ENCODE results near the gene STC2.
"Not testable (repeated sequence)": the region's sequence is repeated elsewhere in the genome, so short reads cannot be mapped to it uniquely, and the experiment has no call there.

The STC2 gene

GRCh38 chr5:173290477-173291131 lies 37.6 kb downstream of the STC2 start:
- Histone ChIP-seq H3K27ac (ENCODE audit: poor library complexity, severe bottlenecking) (no peak overlapping the region), H3K36me3 (ENCODE audit: low read depth) (no peaks in the 10 kb centered on the region), H3K4me3 (ENCODE audit: severe bottlenecking) (no peak overlapping the region), H3K9me3 (ENCODE audit: severe bottlenecking) (no peaks in the 10 kb centered on the region), H3K27me3 (ENCODE audit: insufficient read depth, poor library complexity, severe bottlenecking) (no peaks in the 10 kb centered on the region), H3K4me1 (ENCODE audit: insufficient read depth, poor library complexity, severe bottlenecking) (peaks cover 27% of the 10 kb centered on the region)
- no peak for DNase-seq (ENCODE audit: low spot score)
- TF ChIP-seq, protein P1, sequence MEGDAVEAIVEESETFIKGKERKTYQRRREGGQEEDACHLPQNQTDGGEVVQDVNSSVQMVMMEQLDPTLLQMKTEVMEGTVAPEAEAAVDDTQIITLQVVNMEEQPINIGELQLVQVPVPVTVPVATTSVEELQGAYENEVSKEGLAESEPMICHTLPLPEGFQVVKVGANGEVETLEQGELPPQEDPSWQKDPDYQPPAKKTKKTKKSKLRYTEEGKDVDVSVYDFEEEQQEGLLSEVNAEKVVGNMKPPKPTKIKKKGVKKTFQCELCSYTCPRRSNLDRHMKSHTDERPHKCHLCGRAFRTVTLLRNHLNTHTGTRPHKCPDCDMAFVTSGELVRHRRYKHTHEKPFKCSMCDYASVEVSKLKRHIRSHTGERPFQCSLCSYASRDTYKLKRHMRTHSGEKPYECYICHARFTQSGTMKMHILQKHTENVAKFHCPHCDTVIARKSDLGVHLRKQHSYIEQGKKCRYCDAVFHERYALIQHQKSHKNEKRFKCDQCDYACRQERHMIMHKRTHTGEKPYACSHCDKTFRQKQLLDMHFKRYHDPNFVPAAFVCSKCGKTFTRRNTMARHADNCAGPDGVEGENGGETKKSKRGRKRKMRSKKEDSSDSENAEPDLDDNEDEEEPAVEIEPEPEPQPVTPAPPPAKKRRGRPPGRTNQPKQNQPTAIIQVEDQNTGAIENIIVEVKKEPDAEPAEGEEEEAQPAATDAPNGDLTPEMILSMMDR (IDR thresholded peaks at IDR 0.05; ENCODE audit: poor library complexity, severe bottlenecking), result no peak
- no peak for ATAC-seq (ENCODE audit: low read depth)

- Histone ChIP-seq H3K27me3 (ENCODE audit: insufficient read depth, poor library complexity, severe bottlenecking) (no peaks in the 10 kb centered on the region), H3K36me3 (ENCODE audit: low read depth) (no peaks in the 10 kb centered on the region), H3K4me1 (ENCODE audit: insufficient read depth, poor library complexity, severe bottlenecking) (peaks cover 27% of the 10 kb centered on the region), H3K27ac (ENCODE audit: poor library complexity, severe bottlenecking) (no peak overlapping the region), H3K9me3 (ENCODE audit: severe bottlenecking) (no peaks in the 10 kb centered on the region), H3K4me3 (ENCODE audit: severe bottlenecking) (no peak overlapping the region)
- ATAC-seq (ENCODE audit: low read depth), result no peak
- no peak for DNase-seq (ENCODE audit: low spot score)
- TF ChIP-seq, protein P1 (IDR thresholded peaks at IDR 0.05; ENCODE audit: poor library complexity, severe bottlenecking), result no peak
Observed at GRCh38 chr5:173289372-173289771, 38.8 kb downstream of the STC2 start.

GRCh38 chr5:173288632-173289031 lies 39.6 kb downstream of the STC2 start:
- TF ChIP-seq, protein P1 (IDR thresholded peaks at IDR 0.05; ENCODE audit: poor library complexity, severe bottlenecking), result no peak
- Histone ChIP-seq H3K27ac (ENCODE audit: poor library complexity, severe bottlenecking) (no peak overlapping the region), H3K4me3 (ENCODE audit: severe bottlenecking) (no peak overlapping the region), H3K27me3 (ENCODE audit: insufficient read depth, poor library complexity, severe bottlenecking) (no peaks in the 10 kb centered on the region), H3K4me1 (ENCODE audit: insufficient read depth, poor library complexity, severe bottlenecking) (peaks cover 24% of the 10 kb centered on the region), H3K9me3 (ENCODE audit: severe bottlenecking) (no peaks in the 10 kb centered on the region), H3K36me3 (ENCODE audit: low read depth) (no peaks in the 10 kb centered on the region)
- no peak for ATAC-seq (ENCODE audit: low read depth)
- no peak for DNase-seq (ENCODE audit: low spot score)

DNA sequence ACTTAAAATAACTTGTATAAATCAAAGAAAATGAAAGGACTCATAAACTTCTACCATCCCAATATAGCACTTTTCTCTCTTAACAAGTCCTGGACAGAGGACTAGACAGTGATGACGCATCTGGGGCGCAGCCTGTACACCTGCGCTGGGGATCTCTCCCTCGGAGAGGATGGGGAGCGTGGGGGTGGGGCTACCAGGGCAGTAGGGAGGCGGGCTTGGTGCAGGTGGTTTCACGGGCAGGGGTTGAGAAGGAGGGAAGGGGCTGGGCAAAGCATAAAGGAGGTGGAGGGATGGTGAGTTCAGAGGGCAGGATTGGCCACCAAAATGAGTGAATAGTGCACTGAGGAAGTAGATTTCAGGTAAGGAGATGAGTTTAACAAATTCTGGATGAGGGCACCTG lies 41.1 kb downstream of the STC2 start:
- no peaks in the 10 kb centered on the region for H3K9me3 ChIP-seq (ENCODE audit: severe bottlenecking)
- no peak overlapping the region for H3K4me3 ChIP-seq (ENCODE audit: severe bottlenecking)
- H3K27me3 ChIP-seq (ENCODE audit: insufficient read depth, poor library complexity, severe bottlenecking), result no peaks in the 10 kb centered on the region
- ATAC-seq (ENCODE audit: low read depth) (no peak), DNase-seq (ENCODE audit: low spot score) (no peak)
- peaks cover 9% of the 10 kb centered on the region for H3K4me1 ChIP-seq (ENCODE audit: insufficient read depth, poor library complexity, severe bottlenecking)
- H3K36me3 ChIP-seq (ENCODE audit: low read depth), result no peaks in the 10 kb centered on the region
- H3K27ac ChIP-seq (ENCODE audit: poor library complexity, severe bottlenecking), result no peak overlapping the region
- TF ChIP-seq, protein P1 (IDR thresholded peaks at IDR 0.05; ENCODE audit: poor library complexity, severe bottlenecking), result no peak

GRCh38 chr5:173284343-173284958 lies 43.8 kb downstream of the STC2 start:
- not testable (repeated sequence) for ATAC-seq (ENCODE audit: low read depth); H3K27ac ChIP-seq (ENCODE audit: poor library complexity, severe bottlenecking); H3K27me3 ChIP-seq (ENCODE audit: insufficient read depth, poor library complexity, severe bottlenecking); DNase-seq (ENCODE audit: low spot score); H3K4me1 ChIP-seq (ENCODE audit: insufficient read depth, poor library complexity, severe bottlenecking); H3K36me3 ChIP-seq (ENCODE audit: low read depth); H3K4me3 ChIP-seq (ENCODE audit: severe bottlenecking); H3K9me3 ChIP-seq (ENCODE audit: severe bottlenecking)
